SK-N-DZ (cell line): ENCODE data around the gene DCUN1D2. TPM values are rescaled to one million over a fixed set of nuclear protein-coding genes. Genes with fewer than 3 reads are reported as not detected.
"Not testable (repeated sequence)": the region's sequence is repeated elsewhere in the genome, so short reads cannot be mapped to it uniquely, and the experiment has no call there.

Experiments used
- DNase-seq: peaks from one replicate; pipeline ENCODE4 v3.0.0-alpha.2; 2015; ENCODE audit warnings: low spot score
- polyA plus RNA-seq, 2 experiments: library from polyadenylated mRNA; depleted of rRNA; stranded (reverse); fragments of >200 nt; gene quantifications; 2 replicates each; pipeline ENCODE4 v1.2.3, GENCODE V29; 2014

Gene DCUN1D2
- 24.9 and 26.8 TPM in 2 replicates for polyA plus RNA-seq (2014; cell fraction: cytosol; rRNA removed)
- polyA plus RNA-seq (2014; cell fraction: nucleus; rRNA removed), result 33.6 and 77.2 TPM in 2 replicates

- DNase-seq, result peak; percentile 93
These were observed at the start of gene DCUN1D2 for GRCh38 chr13:113490496-113491417. Gene DCUN1D2 (minus strand): TSS chr13:113490711. CDS start chr13:113490669, 42 bp downstream.

GRCh38 chr13:113539822-113540221 lies 49.3 kb upstream of the DCUN1D2 start:
- peak; percentile 63 for DNase-seq

DNA sequence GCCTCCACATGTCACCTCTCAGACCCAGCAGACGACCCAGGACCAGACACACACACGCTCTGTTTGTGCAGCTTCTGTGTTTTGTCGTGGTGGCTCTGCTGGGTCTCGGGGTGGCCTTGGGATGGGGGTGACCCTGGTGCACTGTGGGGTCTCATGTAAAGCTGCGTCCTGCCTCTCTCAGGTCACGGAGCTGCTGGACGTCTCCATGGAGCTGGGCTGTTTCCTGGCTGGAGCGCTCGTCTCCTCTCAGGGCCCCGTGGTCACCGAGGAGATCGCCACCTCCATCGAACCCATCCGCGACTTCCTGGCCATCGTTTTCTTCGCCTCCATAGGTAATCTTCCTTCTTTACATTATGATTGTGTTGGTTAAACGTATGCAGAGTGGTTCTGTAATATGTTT lies 48.7 kb upstream of the DCUN1D2 start:
- DNase-seq, result no peak

- no peak for DNase-seq
These were observed 48.2 kb upstream of the DCUN1D2 start for GRCh38 chr13:113538689-113539058.

DNA sequence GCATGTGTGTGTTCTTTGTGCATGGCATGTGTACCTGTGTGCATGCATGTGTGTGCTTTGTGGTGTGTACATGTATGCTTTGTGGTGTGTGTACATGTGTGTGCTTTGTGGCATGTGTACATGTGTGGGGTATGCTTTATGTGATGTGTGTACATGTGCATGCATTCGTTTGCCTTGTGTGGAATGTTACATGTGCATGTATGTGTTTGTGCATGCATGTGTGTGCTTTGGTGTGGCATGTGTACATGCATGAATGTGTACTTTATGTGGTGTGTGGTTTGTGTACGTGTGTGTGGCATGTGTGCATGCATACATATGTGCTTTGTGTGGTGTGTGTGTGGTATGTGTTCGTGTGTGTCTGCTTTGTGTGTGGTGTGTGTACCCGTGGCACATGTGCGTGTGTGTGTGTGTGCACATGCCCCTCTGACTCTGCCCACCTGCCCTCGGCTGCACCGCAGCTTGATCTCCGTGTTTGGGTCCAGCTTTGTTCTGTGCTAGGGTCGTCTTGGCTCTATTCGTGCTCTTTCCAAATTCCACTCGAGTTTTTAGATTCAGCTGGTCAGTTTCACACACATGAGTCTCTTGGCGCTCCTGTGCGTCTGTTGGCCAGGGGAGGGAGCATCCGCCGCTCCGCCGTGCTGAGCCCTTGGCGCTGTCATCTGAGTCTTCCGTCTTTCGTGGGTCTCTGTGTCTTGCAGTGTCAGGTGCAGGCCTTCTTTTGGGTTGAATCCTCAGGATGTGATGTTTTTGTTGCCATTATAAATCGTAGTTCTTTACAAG lies 47.6 kb upstream of the DCUN1D2 start:
- no peak for DNase-seq

GRCh38 chr13:113537205-113537604 lies 46.7 kb upstream of the DCUN1D2 start:
- no peak for DNase-seq

DNA sequence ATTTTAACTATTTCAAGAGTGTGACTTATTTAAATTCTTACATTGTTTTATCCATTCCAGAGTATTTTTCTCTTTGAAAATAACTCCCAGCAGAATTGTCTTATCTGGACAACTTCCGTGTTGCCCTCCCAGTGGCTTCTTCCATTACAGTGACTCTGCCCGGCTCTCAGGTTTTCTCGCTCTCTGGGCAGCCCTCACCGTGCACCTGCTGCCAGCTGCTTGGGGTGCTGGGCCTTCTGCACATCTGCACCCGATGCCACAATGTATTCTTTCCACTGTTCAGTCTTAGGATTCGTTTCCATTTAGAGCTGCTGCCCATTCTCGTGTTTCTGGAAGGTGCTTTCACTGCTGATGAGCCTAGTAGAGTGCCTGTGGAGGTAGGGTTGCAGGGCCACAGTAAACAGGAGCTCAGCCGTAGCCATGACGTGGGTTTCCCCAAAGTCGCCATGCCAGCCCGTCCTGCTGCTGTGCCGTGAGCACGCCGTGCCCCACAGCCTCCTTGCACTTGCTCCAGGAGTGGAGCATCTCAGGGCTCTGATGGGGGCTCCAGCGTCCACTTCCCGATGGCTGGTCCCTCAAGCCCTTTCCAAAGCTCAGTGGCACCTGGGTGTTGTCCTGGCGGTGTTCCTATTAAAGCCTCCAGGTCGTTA lies 46.1 kb upstream of the DCUN1D2 start:
- no peak for DNase-seq

DNA sequence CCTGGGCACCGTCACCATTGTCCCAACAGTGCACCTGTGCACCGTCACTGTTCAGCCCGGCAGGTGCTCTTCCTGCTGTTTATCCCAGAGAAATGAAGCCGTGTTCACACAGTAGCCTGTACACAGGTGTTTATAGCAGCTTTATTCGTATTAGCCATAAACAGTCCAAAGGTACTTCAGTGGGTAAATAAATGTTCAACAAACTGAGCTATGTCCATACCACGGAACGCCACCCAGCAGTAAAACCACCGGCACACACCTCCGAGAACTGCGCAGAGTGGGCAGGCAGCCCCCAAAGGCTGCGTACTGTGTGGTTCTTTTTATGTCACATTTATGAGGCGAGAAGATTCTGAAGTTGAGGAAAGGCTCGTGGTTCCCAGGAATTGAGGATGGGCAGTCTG lies 44.9 kb upstream of the DCUN1D2 start:
- no peak for DNase-seq

- no peak for DNase-seq
These were observed 43.8 kb upstream of the DCUN1D2 start for GRCh38 chr13:113534236-113534860.

- peak; percentile 66 for DNase-seq
These were observed 42.8 kb upstream of the DCUN1D2 start for GRCh38 chr13:113533161-113533840.

DNA sequence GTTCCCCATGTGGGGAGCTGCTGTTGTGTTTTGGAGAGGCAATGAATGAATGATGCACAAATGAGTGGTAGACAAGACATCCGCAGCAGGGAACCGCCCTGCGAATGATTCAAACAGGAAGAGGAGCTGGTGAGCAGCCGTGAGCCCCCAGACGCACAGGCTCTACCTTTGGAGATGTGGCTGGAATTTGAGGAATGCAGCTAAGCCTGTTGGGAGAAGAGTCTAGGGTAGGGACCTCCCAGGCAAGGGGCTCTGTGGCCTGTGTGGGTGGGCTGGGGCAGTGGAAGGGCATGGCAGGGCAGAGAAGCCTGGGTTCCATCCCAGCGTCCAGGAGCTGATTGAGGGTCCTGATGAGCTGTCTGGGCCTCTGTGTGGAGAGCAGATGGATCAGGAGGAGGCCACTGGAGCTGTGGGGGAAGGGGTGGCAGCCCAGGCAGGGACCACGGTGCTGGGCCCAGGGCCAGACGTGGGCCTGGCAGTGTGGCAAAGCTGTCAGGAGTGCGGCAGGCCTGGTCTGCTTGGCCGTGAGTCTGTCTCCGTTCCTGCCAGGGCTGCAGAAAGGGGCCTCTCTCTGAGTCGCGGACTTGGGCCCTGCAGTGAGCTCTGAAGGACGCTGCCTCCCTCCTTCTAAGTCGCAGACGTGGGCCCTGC lies 41.8 kb upstream of the DCUN1D2 start:
- DNase-seq, result no peak

DNA sequence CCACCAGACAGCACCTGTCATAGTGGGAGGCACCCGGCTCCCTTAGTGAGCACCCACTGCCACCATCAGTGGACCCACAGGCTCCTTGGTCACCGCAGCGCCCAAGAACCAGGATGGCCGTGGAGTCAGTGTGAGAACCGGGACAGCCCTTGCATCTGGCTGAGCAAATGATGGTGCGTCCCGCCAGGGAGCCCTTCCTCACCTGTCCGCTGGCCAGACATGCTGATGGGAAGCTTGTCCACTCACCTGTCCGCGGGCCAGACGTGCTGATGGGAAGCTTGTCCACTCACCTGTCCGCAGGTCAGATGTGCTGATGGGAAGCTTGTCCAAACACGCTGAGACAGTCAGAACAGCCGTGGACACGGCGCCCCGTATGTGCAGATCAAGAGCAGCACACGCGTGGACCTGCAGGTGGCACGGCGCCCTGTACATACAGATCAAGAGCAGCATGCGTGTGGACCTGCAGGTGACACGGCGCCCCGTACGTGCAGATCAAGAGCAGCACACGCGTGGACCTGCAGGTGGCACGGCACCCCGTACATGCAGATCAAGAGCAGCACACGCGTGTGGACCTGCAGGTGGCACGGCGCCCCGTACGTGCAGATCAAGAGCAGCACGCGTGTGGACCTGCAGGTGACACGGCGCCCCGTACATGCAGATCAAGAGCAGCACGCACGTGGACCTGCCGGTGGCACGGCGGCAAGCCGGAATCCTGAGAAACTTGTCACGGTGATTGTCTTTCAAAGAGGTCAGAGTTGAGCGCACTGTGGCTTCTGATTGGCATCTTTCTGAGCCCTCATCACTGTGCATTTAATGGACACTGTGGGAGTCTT lies 40.7 kb upstream of the DCUN1D2 start:
- DNase-seq, result no peak

- no peak for DNase-seq
These were observed 38.3 kb upstream of the DCUN1D2 start for GRCh38 chr13:113528813-113529180.

- DNase-seq, result no peak
These were observed 37.7 kb upstream of the DCUN1D2 start for GRCh38 chr13:113528101-113528812.

DNA sequence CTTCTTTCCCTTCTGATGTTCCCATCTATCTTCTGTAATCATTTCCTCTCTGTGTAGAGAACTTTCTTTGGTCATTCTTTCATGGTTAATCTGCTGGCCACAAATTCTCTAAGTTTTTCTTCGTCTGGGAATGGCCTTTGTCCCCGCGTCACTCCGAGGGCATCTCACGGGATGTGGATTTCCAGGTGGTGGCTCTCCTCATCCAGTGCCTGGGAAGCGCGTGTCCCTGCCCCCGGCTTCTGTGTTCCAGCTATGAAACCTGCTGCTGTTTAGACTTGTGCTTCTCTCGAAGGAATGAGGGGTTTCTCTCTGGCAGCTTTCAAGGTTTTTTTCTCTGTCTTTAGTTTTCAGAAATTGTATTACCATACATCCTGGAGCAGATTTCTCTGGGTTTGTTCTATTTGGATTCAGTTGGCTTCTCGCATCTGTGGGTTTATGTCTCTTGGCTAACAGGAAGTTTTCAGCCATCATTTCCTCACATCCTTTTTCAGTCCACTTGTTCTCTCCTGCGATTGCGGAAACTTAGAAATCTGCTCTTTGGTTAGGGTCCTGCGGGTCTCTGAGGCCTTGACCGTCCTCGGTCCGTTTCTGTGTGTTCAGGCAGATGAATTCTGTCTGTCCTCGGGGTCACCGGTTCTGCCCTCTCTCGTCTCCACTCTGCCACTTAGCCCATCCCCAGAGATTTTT lies 36.9 kb upstream of the DCUN1D2 start:
- no peak for DNase-seq

- DNase-seq, result no peak
These were observed 36.1 kb upstream of the DCUN1D2 start for GRCh38 chr13:113526466-113527220.

GRCh38 chr13:113522438-113522837 lies 31.9 kb upstream of the DCUN1D2 start:
- not testable (repeated sequence) for DNase-seq
